Measurements from ENCODE around the gene GNG10. TPM values are rescaled to one million over a fixed set of nuclear protein-coding genes. Genes with fewer than 3 reads are reported as not detected.

Gene GNG10
- total and polyA plus RNA-seq, 4 donors: 24.7 to 63.6 (median 49.9) TPM

- Histone ChIP-seq H3K4me1 (ENCODE audit: control insufficient read depth, insufficient read depth, low read length) (peaks cover 10% of the 10 kb centered on the region), H3K27ac (ENCODE audit: low read depth, low read length) (peak overlapping the region; percentile 50), H3K4me3 (ENCODE audit: low read depth, low read length) (peak overlapping the region; percentile 82), H3K9me3 (ENCODE audit: control insufficient read depth, insufficient read depth, low read length) (no peaks in the 10 kb centered on the region), H3K27me3 (ENCODE audit: control insufficient read depth, insufficient read depth, low read length) (no peaks in the 10 kb centered on the region), H3K36me3 (ENCODE audit: control insufficient read depth, insufficient read depth, low read length) (no peaks in the 10 kb centered on the region)
- WGBS (ENCODE audit: insufficient coverage): 2% methylated on average over 13 of the region's 17 CpGs
- peak in 1 of 6 donors; percentile 1 for DNase-seq (ENCODE audit: low read depth in 4 of 6, low spot score in 6 of 6)
These were observed 31.0 kb upstream of the GNG10 start for GRCh38 chr9:111630182-111630963.

GRCh38 chr9:111630964-111631213 lies 30.5 kb upstream of the GNG10 start:
- WGBS (ENCODE audit: insufficient coverage): 0% methylated on average over 14 of the region's 14 CpGs
- peaks cover 10% of the 10 kb centered on the region for H3K4me1 ChIP-seq (ENCODE audit: control insufficient read depth, insufficient read depth, low read length)
- no peaks in the 10 kb centered on the region for H3K27me3 ChIP-seq (ENCODE audit: control insufficient read depth, insufficient read depth, low read length)
- H3K4me3 ChIP-seq (ENCODE audit: low read depth, low read length): peak overlapping the region; percentile 82
- peak overlapping the region; percentile 50 for H3K27ac ChIP-seq (ENCODE audit: low read depth, low read length)
- no peaks in the 10 kb centered on the region for H3K36me3 ChIP-seq (ENCODE audit: control insufficient read depth, insufficient read depth, low read length)
- H3K9me3 ChIP-seq (ENCODE audit: control insufficient read depth, insufficient read depth, low read length): no peaks in the 10 kb centered on the region
- DNase-seq (ENCODE audit: low read depth in 4 of 6, low spot score in 6 of 6): no peak

GRCh38 chr9:111631214-111631971 lies 30.0 kb upstream of the GNG10 start, which contains the start of gene DNAJC25:
DNAJC25 (plus strand) TSS chr9:111631334; CDS start chr9:111631408, 74 bp downstream.
- Histone ChIP-seq H3K36me3 (ENCODE audit: control insufficient read depth, insufficient read depth, low read length) (no peaks in the 10 kb centered on the region), H3K27me3 (ENCODE audit: control insufficient read depth, insufficient read depth, low read length) (no peaks in the 10 kb centered on the region), H3K4me1 (ENCODE audit: control insufficient read depth, insufficient read depth, low read length) (peaks cover 10% of the 10 kb centered on the region), H3K4me3 (ENCODE audit: low read depth, low read length) (peak within 1 kb of the TSS; percentile 82), H3K9me3 (ENCODE audit: control insufficient read depth, insufficient read depth, low read length) (no peaks in the 10 kb centered on the region), H3K27ac (ENCODE audit: low read depth, low read length) (peak within 1 kb of the TSS; percentile 50)
- WGBS (ENCODE audit: insufficient coverage): under 1% methylated on average over 79 of the region's 79 CpGs
- peak; percentile 91 to 99 (median 95) for DNase-seq (ENCODE audit: low read depth in 4 of 6, low spot score in 6 of 6)

- Histone ChIP-seq H3K9me3 (ENCODE audit: control insufficient read depth, insufficient read depth, low read length) (no peaks in the 10 kb centered on the region), H3K36me3 (ENCODE audit: control insufficient read depth, insufficient read depth, low read length) (no peaks in the 10 kb centered on the region), H3K4me1 (ENCODE audit: control insufficient read depth, insufficient read depth, low read length) (peaks cover 10% of the 10 kb centered on the region), H3K27ac (ENCODE audit: low read depth, low read length) (no peak overlapping the region), H3K4me3 (ENCODE audit: low read depth, low read length) (peak overlapping the region; percentile 82), H3K27me3 (ENCODE audit: control insufficient read depth, insufficient read depth, low read length) (no peaks in the 10 kb centered on the region)
- peak in 1 of 6 donors; percentile 4 for DNase-seq (ENCODE audit: low read depth in 4 of 6, low spot score in 6 of 6)
- 14% methylated on average over 3 of the region's 5 CpGs for WGBS (ENCODE audit: insufficient coverage)
These were observed 29.3 kb upstream of the GNG10 start for GRCh38 chr9:111632060-111632459.

- no peak overlapping the region for H3K27ac ChIP-seq (ENCODE audit: low read depth, low read length)
- H3K27me3 ChIP-seq (ENCODE audit: control insufficient read depth, insufficient read depth, low read length): no peaks in the 10 kb centered on the region
- H3K4me1 ChIP-seq (ENCODE audit: control insufficient read depth, insufficient read depth, low read length): peaks cover 10% of the 10 kb centered on the region
- no peaks in the 10 kb centered on the region for H3K9me3 ChIP-seq (ENCODE audit: control insufficient read depth, insufficient read depth, low read length)
- no peak overlapping the region for H3K4me3 ChIP-seq (ENCODE audit: low read depth, low read length)
- H3K36me3 ChIP-seq (ENCODE audit: control insufficient read depth, insufficient read depth, low read length): no peaks in the 10 kb centered on the region
- no peak for DNase-seq (ENCODE audit: low read depth in 4 of 6, low spot score in 6 of 6)
- 86% methylated on average over 1 of the region's 7 CpGs for WGBS (ENCODE audit: insufficient coverage)
These were observed 28.6 kb upstream of the GNG10 start for GRCh38 chr9:111632695-111633388.

- no peak for DNase-seq (ENCODE audit: low read depth in 4 of 6, low spot score in 6 of 6)
- H3K36me3 ChIP-seq (ENCODE audit: control insufficient read depth, insufficient read depth, low read length): no peaks in the 10 kb centered on the region
- H3K9me3 ChIP-seq (ENCODE audit: control insufficient read depth, insufficient read depth, low read length): no peaks in the 10 kb centered on the region
- peaks cover 10% of the 10 kb centered on the region for H3K4me1 ChIP-seq (ENCODE audit: control insufficient read depth, insufficient read depth, low read length)
- WGBS (ENCODE audit: insufficient coverage): 100% methylated on average over 1 of the region's 1 CpG
- H3K4me3 ChIP-seq (ENCODE audit: low read depth, low read length): no peak overlapping the region
- no peaks in the 10 kb centered on the region for H3K27me3 ChIP-seq (ENCODE audit: control insufficient read depth, insufficient read depth, low read length)
- no peak overlapping the region for H3K27ac ChIP-seq (ENCODE audit: low read depth, low read length)
These were observed 28.0 kb upstream of the GNG10 start for GRCh38 chr9:111633389-111633736.

- Histone ChIP-seq H3K9me3 (ENCODE audit: control insufficient read depth, insufficient read depth, low read length) (no peaks in the 10 kb centered on the region), H3K4me1 (ENCODE audit: control insufficient read depth, insufficient read depth, low read length) (peaks cover 10% of the 10 kb centered on the region), H3K27ac (ENCODE audit: low read depth, low read length) (no peak overlapping the region), H3K36me3 (ENCODE audit: control insufficient read depth, insufficient read depth, low read length) (no peaks in the 10 kb centered on the region), H3K4me3 (ENCODE audit: low read depth, low read length) (no peak overlapping the region), H3K27me3 (ENCODE audit: control insufficient read depth, insufficient read depth, low read length) (no peaks in the 10 kb centered on the region)
- no CpG with 5 or more reads among the region's 1 CpG for WGBS (ENCODE audit: insufficient coverage)
- no peak for DNase-seq (ENCODE audit: low read depth in 4 of 6, low spot score in 6 of 6)
These were observed 26.5 kb upstream of the GNG10 start for GRCh38 chr9:111634860-111635259.

- Histone ChIP-seq H3K9me3 (ENCODE audit: control insufficient read depth, insufficient read depth, low read length) (no peaks in the 10 kb centered on the region), H3K36me3 (ENCODE audit: control insufficient read depth, insufficient read depth, low read length) (no peaks in the 10 kb centered on the region), H3K4me3 (ENCODE audit: low read depth, low read length) (no peak overlapping the region), H3K27ac (ENCODE audit: low read depth, low read length) (no peak overlapping the region), H3K27me3 (ENCODE audit: control insufficient read depth, insufficient read depth, low read length) (no peaks in the 10 kb centered on the region), H3K4me1 (ENCODE audit: control insufficient read depth, insufficient read depth, low read length) (peaks cover 3% of the 10 kb centered on the region)
- 90% methylated on average over 5 of the region's 6 CpGs for WGBS (ENCODE audit: insufficient coverage)
- no peak for DNase-seq (ENCODE audit: low read depth in 4 of 6, low spot score in 6 of 6)
These were observed 23.9 kb upstream of the GNG10 start for GRCh38 chr9:111637421-111637950.

- DNase-seq (ENCODE audit: low read depth in 4 of 6, low spot score in 6 of 6): no peak
- no peak overlapping the region for H3K4me3 ChIP-seq (ENCODE audit: low read depth, low read length)
- H3K27ac ChIP-seq (ENCODE audit: low read depth, low read length): no peak overlapping the region
These were observed 17.1 kb upstream of the GNG10 start for GRCh38 chr9:111644195-111644772.

More at GRCh38 chr9:111644195-111644772, 17.1 kb upstream of the GNG10 start:
- Histone ChIP-seq H3K27me3 (ENCODE audit: control insufficient read depth, insufficient read depth, low read length) (no peaks in the 10 kb centered on the region), H3K4me1 (ENCODE audit: control insufficient read depth, insufficient read depth, low read length) (no peaks in the 10 kb centered on the region), H3K36me3 (ENCODE audit: control insufficient read depth, insufficient read depth, low read length) (peaks cover 7% of the 10 kb centered on the region), H3K9me3 (ENCODE audit: control insufficient read depth, insufficient read depth, low read length) (no peaks in the 10 kb centered on the region)
- 90% methylated on average over 5 of the region's 8 CpGs for WGBS (ENCODE audit: insufficient coverage)

Measured in spinal cord (tissue), 10 donors.